NCI-H1092 (cell line): ENCODE results near the gene SUGP1.

Experiments used
- DNase-seq: peaks from one replicate; lab custom pipeline; 2025; lab: John Stamatoyannopoulos, UW

Gene SUGP1

DNA sequence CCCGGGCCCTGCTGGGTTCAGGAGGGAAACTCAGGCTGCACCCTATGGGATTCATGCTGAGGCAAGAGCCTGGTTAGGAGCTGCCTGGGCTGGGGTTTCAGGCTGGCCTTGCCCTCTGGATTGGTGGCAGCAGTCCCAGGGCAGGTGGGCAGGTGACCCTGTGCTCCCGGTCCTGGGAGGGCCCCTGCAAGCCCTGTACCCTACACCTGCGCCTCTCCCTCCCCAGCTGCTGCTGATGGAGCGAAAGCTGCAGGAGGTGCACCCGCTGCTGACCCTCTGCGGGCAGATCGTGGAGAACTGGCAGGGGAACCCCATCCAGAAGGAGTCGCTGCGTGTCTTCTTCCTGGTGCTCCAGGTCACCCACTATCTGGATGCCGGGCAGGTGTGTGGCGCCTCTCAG is 20.7 kb upstream of the SUGP1 start:
- no peak for DNase-seq

DNA sequence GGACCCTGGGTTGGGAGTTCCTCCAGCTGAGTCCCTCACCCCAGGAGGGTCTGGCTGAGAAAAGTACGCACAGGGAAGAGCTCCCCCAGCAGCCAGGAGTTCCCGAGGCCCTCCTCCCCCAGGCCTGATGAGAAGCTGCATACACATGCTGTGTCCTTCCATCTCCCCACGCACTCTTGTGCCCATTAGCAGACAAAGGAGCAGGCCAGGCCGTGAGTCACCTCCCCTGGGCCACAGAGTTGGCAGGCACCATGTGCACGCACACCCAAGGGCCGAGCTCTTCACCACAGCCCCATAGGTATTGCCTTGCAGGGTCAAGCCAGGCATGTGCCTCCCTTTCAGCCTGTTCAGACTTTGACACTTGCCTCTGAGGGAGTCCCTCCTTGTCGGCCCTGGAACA is 17.8 kb upstream of the SUGP1 start:
- DNase-seq = no peak

DNA sequence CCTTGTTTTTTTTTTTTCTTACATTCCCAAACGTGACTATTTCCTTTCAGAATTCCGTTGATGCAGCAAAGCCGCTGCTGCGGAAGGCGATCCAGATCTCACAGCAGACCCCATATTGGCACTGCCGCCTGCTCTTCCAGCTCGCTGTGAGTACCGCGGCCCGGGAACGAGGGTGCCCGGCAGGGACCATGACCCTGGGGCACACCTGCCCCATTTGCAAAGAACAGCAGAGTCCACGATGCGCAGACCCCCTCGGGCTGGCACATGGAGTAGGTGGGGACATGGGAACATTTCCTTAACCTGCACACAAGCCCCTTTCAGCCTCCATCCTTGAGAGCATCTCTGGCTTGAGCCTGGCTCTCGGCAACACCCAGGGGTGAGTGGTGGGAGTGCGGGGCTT is 16.8 kb upstream of the SUGP1 start:
- DNase-seq = no peak

DNA sequence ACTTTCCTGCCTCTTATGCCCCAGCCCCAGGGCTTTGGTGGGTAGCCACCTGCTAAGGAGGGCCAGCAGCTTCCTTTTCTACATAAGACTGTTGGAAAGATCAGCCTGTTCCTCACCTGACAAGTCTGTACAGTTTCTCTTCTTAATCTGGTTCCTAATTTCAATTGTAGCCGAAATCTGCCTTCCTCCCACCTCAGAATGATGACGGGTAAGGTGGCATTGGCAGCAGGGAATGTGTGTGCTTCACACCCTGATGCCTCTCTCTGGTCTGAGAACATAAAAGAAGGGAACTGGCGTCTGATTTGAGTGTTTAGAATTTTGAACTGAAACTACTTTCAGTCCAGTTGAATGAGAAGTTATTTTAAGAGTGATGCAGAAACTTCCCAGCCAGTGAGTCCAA is 16.3 kb upstream of the SUGP1 start:
- no peak for DNase-seq

DNA sequence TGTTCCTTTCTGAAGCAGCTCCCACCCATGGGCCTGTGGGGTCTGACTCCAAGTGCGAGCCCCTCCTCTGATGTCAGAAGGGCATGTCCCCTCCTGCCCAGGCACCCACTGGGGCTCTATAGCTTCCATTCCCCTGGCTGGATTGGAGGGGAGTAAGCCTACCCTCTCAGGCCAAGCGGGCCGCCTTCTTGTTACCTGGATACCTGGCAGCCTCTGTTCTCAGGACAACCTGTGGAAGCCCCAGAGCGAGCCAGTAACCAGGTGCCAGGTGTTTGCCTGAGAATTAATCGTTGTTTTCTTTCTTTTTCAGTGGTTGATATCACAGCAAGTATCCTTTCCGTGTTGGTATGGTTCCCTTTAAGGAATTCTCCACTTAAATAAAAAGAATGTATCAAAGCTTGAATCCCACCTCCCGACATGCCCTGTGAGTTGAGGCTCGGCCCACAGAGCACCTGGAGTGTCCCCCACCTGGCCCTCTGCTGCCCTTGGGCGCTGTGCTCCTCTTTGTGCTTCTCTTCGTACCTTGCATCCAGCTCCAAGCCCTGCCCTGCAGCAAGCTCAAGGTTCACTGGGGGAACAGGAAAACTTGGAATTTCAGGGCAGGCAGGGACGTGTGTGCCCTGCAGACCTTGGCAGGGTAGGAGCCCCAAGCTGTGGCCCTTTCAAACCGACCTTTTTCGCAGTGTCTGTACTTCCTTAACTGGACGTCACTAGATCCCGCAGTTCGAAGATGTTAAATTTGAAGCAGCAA is 15.3 kb upstream of the SUGP1 start:
- DNase-seq = no peak

DNA sequence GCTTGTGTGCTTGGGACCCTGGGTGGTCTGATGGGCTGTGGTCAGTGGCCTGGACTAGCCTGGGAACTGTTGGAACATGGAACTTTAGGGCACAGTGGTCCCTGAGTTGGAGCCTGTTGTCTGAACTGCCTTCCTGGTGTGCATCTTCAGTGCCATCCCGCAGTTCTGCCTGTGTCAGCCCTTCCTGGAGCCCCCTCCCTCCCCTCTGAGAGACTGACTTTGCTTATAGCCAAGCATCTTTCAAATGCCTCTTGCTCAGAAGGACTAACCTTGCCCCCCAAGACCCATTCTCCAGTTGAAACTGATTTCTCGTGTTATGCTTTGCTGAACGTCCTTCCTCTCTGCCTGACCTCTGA is 14.7 kb upstream of the SUGP1 start:
- DNase-seq = no peak

DNA sequence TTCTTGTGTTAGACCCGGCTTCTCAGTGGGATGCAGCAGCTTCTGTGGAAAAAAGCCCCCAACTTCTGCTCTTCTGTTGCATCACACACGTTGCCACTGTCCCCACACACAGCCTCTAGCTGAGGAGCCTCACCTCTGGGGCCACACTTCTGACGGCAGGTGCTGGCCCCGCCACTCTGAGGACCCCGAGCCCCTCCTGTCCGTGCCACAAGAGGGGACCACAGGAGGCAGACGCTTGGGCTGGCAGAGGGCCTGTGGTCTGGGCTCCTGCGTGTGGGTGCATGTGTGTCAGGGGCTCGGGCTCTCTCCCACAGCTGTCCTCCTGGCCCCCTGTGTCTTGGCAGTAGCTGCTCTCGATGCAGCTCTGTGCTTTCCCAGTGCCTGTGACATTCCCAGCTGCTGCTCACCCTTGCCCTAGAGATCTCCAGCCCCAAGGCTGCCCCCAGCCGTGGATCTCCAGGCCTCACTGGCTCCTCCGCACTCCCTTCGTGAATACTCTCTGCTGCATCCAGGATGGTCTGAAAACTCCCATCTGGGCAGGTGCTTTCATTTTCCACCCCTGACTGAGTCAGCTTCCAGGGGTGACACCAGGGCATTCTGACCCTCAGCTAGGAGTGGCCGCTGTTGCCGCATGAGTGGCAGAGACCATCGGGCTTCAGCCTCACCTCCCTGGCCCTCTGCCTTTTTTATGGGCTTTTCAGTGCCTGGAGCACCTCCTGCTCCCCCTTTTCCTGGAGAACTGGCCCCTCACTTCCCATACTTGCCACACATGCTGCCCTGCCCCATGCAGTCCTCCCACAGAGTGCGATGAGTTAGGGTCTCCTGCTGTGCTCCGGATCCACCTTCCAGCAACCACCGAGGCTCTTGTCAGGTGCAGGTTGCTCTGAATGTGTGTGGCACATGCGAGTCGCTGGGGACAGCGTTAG is 14.0 kb upstream of the SUGP1 start:
- no peak for DNase-seq

DNA sequence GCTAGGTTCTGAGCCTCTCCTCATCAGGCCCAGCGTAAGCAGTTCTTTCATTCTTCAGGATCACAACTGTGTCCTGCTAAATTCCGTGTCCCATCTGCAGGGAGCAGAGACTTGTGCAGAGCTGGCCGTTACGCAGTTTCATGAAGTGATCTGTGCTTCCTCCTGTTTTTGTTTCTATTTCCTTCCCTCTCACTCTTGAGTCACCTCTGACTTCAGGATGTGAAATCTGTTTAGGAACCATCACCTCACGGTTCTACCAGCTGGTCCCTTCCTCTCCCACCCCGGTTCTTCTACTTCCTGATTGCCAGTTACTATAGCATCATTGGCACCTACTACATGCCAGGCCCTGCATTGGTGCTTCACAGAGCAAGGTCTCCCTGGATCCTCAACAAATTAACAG is 8.8 kb upstream of the SUGP1 start:
- DNase-seq = no peak

DNA sequence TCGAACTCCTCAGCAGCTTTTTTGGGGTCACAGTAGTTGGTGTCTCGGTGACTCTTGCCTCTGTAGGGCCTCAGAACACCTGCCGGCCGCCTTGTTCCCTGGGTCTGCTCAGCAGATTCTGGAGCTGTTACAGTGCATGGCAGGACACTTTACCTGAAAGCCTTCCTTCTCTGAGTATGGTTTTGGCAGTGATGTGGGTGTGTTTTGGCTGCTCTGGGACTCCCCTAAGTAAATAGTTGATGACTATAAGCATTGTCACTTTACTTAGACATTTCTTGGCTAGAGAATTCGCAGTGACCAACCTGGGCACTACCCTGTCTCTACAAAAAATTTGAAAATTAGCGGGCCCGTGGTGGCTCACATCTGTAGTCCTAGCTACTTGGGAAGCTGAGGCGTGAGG is 7.4 kb upstream of the SUGP1 start:
- no peak for DNase-seq

DNA sequence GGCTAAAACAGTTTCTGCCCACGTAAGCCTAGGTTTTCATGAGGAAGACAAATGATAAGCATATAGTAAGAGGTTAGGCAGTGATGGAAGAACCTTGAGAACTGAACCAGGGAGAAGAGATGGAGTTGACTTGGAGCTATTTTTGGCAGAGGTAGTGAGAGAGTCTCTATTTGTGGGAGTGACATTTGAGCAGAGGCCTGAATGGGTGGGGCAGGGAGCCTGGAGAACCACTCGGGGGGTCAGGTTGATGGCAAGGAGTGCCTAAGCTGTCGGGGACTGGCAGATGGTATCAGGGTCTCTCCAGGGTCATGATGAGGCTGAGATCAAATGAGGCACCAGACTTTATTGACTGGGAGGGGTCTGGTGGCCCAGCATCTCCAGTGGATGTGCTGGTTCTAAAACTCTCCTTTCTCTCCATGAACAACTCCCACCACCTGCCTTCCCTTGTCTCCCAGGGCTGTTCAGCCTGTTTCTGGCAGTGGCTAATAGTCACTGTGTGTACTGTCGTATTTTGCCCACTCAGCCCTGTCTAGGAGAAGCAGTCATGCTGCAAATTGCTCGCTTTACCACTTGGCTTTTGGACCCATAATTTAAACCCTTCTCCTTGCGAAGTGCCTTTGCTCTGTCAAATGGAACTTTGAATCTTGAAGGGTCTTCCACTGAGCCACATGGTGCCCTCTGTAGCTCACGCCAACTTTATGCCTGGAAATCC is 3.9 kb upstream of the SUGP1 start:
- DNase-seq = no peak

DNA sequence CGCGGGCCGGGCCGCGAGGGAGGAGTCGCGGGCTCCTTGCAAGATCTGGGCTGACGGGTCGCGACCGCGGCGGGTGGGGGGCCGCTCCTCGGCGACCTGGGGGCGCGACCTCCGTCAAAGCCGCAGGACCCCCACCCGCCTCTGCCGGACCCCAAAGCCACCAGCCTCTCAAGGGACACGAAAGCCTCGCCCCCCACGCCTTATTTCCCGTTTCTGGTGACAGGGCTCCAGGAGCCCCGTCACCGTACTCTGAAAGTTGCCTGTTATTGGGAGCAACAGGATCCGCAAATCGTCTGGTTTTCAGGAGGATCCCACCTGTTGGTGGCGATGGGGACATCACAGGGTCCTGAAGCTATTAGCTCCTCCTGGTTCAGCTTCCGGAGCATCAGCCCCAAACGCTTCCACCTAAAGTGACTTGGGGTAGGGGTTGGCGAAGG is 850 bp upstream of the SUGP1 start:
- no peak for DNase-seq

DNA sequence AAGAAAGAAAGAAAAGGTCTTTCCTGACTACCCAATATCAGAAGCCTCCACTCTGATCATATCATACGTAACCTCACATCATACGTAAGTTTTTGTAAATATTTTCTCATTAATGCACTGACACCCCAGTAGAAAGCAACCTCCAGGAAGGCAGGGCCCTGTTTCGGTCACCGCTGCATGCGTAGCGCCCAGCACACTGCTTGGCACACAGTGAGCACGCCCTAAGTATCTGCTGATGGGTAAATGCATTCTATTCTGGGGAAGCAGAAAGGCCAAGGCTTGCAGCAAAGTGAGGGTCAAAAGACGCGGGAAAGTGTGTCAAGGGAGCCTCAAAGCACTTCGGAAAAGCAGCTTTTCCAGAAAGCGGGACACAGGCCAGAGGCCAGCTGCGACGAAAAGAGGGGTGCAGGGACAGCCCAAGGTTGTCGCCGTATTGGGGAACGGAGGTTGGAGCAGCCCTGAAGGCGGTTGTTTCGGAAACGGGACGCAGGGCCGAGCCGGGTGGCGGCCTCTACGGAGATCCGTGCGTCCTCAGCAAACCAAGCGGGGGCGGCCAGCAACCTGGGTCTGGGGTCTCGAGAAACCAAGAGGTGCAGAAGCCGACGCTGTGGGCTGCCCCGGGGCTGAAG is 463 bp downstream of the SUGP1 start:
- DNase-seq = no peak

DNA sequence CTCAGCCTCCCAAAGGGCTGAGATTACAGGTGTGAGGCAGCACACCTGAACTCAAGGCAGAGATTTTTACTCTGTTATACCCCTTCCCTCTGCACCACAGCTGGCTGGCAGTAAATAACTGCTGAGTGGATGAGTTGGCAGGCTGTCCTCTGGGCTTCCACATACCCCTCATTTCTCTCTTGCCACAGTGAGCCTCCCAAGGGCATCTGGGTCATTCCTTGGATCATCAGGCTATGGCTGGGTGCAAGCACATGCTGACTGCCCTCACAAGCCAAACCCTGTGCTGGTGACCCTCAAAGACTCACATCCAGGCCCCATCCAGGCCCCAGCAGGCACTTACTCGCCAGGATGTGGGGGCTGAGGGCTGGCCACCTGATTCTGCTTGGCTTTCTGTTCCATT is 4.2 kb downstream of the SUGP1 start:
- DNase-seq = no peak

DNA sequence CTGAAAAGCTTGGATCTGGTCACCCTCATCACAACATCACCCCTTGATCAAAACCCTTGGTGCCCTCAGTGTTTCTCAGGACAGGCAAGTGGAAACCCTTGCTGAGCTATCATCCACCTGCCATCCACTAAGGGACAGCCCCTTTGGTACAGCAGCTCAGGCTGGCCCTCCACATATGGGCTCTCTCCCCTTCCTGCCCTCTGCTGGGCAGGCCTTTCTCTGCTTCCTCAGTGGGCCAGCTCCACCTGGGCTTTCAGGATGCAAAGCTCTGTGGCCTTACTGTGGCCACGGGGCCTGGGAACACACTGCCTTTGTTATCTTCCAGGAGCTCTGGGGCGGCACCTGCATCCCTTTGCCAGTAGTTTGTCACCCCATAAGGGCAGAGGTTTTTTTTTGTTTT is 4.9 kb downstream of the SUGP1 start:
- no peak for DNase-seq

DNA sequence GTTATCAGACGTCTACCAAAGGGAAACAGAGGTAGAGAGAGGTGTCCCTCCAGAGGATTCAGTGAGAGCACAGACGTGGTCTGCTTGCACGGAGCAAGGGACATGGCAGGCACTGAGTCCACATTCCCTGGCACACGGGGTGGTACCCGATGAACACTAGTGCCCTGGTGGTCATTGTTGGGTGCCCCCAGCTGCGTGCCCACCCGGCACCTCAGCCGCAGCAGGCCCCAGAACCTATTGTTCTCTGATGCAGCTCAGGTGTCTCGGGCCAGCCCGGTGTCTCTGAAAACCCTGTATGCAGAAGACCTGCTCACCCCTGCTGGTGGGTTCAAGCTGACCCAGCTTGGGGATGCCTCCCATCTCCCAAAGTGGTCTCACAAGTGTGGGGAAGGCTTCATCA is 11.9 kb downstream of the SUGP1 start:
- no peak for DNase-seq

DNA sequence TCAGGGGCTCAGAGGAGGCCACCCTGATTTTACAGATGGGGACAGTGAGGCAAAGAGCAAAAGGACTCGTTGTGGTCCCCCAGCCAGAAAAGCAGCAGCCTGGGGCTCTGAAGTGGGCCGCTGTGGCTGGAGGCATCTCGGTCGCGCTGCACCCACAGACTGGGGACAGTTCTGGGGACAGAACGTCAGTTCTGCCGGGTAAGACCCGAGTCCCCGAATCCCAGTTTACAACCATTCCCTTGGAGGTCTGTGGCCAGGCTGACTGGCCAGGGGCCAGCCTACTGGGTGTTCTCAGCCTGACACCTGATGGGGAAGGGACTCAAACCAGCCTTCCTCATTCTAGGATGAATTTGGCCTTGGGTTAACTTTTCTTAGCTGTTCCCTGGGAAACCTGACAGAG is 14.1 kb downstream of the SUGP1 start:
- DNase-seq = no peak

DNA sequence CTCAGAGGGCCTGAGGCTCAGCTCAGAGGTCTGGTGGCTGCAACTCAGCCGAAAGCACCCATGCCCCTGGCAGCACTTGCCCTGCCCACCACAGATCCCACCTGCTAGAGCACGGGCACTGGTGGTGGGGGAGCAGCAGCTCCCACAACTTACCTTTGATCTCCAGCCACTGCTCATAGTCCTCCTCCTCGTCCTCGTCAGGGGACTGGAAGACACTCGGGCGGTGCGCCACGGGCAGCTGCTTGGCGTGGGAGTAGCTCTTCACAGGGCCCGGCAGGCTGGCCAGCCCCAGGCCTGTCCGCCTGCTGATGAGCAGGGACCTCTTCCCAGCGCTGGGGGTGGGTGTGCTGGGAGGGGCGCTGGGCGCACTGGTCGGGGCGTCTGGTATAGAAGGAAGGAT is 14.6 kb downstream of the SUGP1 start:
- DNase-seq = no peak

DNA sequence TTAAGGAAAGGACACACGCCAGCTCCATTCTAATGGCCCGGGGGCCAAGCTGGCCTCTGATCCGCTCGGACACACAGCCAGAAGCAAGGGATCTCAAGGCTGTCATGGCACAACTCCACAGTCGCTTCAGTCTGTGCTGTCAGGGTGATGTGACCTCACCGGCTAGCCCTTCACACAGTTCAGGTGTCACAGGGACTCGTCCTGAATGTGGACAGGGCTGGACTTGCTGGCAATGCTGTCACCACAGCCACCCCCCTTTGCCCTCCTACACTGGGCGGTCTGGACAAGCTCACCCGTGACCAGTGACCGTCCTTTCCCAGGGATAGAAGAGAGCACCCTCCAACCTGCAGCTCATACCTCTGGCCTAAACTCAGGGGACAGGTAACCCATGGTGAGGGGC is 15.2 kb downstream of the SUGP1 start:
- DNase-seq = no peak

DNA sequence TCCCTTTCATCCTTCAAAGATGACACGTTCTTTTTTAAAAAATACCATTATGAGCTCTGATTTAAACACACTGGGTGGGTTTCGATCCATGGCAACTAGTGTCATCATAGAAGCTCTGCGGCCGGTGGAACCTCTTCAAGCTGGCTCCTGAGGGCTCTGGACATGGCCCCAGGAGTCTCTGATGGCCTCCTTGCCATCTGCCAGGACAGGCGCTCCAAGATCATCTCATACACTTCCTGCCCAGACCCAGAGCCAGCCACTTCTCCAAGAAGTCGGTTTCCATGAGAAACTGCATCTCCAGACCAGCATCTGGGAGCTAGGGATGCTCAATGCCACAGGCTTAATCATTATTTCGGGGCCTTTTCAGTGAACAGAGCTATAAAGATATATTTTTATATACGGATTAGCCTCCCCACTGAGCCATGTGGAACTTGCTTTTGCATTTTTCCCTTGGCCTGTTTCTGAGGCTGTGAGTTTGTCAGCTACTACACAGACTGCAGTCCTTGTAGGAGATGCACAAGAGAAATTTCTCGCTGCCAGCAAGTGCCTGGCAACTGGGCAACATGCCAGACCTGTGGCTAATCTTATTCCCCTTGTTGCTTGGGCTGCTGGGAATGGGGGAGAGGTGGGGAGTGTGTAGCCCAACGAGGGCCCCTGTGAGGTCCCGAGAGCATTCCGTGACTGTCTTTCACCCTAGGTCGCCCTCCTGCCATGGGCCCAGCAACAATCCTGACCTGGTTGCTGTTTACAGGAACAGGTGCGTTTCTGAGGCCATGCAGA is 15.9 kb downstream of the SUGP1 start:
- DNase-seq = no peak

DNA sequence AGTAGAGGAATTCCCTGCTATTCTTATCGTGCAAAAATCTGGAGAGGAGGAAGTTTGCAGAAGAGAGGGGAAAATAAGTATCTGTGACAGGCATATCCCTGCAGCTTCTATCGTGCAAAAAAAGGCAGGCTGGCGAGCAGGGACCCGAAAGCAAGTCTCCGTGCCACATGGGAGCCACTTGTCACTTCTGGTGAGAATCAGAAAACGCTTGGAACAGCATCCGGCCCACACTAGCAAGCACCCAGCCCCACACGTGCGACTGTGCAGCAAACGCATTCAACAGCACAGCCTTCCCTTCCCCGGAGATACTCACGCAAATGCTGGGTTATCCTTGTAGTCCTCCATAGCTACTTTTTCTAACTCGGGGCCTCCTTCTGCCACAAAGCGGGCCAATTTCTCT is 16.9 kb downstream of the SUGP1 start:
- DNase-seq = no peak

DNA sequence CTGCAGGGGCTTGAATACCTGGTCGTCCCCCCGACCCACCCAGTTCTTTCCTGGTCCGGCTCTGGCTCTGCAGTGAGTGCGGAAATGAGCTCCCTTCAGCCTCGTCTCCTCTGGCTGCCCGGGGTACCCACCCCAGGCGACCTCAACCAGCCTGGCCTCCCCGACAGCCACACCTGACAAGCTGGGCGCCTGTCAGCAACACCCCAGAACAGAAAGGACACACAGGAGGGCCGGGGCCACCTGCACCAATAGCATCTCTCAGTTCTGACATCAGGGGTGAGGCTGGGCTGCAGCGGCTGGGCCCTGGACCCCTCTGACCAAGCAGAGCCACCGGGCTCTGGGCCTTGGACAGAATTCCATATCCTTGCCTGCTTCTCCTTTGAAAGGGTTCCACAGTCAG is 19.7 kb downstream of the SUGP1 start:
- DNase-seq = no peak

DNA sequence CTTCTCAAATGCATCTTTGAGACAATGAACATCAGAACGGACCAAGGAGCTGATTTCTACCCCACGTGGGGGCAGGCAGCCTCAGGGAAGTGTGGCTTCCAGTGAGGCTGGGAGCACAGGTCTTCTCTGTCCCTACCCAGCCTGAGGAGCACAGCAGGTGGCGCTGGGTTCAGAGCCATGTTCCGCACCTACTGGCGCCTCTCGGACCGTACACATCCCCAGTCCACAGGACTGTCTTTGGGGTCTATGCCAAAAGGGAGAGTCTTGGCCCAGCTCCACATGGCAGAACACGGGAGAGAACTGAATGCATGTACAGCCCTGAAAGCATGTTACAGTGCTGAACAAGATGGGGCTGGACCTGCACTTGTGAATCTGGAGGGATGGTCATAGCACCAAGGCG is 22.6 kb downstream of the SUGP1 start:
- no peak for DNase-seq
